ENCODE data around the gene PNPLA2.
A peak's percentile ranks its signal among the peaks of the same experiment; 100 is the strongest.

DNA sequence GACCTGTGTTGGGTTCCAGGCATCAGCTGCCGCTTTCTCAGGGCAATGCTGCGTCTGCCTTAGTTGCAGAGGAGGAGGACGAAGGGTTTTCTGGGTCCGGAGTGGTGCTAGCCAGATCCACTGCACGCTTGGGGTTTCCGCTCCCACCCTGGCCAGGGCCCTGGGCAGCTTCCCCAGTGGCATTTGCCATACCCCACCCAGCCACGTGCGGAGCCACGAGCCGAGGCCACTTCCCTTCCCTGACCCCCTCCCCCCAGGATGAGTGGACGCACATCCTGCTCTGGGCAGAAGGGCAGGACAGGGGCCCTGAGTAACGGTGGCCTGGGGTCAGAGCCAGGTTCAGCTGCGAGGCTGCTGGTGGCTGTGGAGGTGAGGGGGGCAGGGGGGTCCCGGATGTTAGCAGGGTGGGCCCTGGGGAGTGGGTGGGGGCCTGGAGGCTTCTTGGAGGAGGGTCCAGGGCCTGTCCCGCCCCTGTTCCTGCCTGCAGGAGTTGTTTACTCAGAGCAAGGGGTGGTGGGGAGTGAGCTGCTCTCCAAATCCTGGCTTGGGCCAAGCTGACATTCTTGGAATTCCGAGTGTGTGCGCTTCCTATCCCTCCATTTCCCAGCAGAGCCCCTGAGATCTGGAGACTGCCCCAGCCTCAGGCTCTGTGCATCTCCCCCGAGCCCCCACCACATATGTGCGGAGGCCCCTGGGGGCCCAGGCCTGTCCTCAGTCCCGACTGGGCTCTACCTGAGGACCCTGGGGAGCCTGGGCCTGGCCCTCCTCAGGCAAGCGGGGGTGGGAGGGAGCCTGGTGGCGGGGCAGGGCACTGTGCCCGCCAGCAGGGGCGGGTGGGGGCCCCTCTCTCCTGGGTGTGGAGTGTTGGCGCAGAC, 25.3 kb downstream of the PNPLA2 start:
- TF ChIP-seq, protein P1, sequence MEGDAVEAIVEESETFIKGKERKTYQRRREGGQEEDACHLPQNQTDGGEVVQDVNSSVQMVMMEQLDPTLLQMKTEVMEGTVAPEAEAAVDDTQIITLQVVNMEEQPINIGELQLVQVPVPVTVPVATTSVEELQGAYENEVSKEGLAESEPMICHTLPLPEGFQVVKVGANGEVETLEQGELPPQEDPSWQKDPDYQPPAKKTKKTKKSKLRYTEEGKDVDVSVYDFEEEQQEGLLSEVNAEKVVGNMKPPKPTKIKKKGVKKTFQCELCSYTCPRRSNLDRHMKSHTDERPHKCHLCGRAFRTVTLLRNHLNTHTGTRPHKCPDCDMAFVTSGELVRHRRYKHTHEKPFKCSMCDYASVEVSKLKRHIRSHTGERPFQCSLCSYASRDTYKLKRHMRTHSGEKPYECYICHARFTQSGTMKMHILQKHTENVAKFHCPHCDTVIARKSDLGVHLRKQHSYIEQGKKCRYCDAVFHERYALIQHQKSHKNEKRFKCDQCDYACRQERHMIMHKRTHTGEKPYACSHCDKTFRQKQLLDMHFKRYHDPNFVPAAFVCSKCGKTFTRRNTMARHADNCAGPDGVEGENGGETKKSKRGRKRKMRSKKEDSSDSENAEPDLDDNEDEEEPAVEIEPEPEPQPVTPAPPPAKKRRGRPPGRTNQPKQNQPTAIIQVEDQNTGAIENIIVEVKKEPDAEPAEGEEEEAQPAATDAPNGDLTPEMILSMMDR (IDR thresholded peaks at IDR 0.05): peak in 2 of 4 experiments; percentile 26 to 31
- no peak for TF ChIP-seq EP300 (IDR thresholded peaks at IDR 0.05)
- TF ChIP-seq POLR2A (IDR thresholded peaks at IDR 0.05): peak; percentile 53 to 61
- TF ChIP-seq POLR2AphosphoS5 (IDR thresholded peaks at IDR 0.05): peak; percentile 94

Measured in gastroesophageal sphincter (tissue), 3 donors.